ENCODE data around the gene CD81.

CD81 gene

GRCh38 chr11:2442589-2442988 is 65.5 kb downstream of the CD81 start:
- DNase-seq: peak; percentile 17 to 70

GRCh38 chr11:2443406-2443805 is 66.3 kb downstream of the CD81 start:
- DNase-seq: no peak

- peak; percentile 72 to 74 for DNase-seq
These were observed 67.0 kb downstream of the CD81 start, which contains the start of gene TRPM5 for GRCh38 chr11:2443881-2444820. TRPM5 (minus strand) TSS chr11:2444514; CDS start chr11:2423036, 21,478 bp downstream.

GRCh38 chr11:2444821-2445745 is 68.0 kb downstream of the CD81 start, which contains the start of gene KCNQ1:
KCNQ1 (plus strand) TSS chr11:2445008; CDS start chr11:2445099, 91 bp downstream.
- DNase-seq: peak; percentile 64 to 70

- DNase-seq: no peak
These were observed 68.8 kb downstream of the CD81 start for GRCh38 chr11:2445746-2446551.

GRCh38 chr11:2446590-2447252 is 69.6 kb downstream of the CD81 start:
- peak in 1 of 2 donors; percentile 37 for DNase-seq

All from CD4-positive, alpha-beta T cell treated with Interleukin-1 beta for 1 hour (primary cell).